ENCODE results near the gene BHLHE23.

The BHLHE23 gene

DNA sequence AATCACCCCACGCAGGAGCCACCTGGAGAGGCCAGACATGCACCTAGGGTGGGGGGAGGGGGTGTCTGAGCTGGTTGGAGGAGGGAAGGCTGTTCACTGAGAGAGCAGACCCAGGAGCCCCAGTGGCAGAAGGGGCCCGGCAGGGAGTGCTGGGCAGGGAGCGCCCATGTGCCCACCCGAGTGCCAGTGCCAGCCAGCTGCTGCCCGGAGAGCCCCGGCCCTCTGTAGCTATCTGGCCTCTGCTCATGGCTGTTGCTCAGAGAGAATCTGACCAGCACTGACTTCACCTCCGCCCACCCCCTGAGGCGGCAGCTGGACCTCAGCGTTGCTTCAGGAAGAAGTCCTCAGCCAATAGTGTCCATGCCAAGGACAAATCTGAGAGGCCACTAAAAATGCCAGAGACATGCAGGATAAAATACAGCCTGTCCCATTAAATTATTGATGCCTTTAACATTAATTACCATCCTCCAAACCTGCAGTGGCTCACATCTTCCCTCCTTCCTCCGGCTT lies 31.5 kb downstream of the BHLHE23 start:
- Mint-ChIP-seq H3K27me3 (peaks cover 59% of the 10 kb centered on the region), H3K4me3 (no peak overlapping the region), H3K4me1 (peaks cover 26% of the 10 kb centered on the region), H3K9me3 (no peaks in the 10 kb centered on the region), H3K36me3 (ENCODE audit: insufficient read depth) (peaks cover 4% of the 10 kb centered on the region), H3K27ac (ENCODE audit: low read depth) (no peak overlapping the region)
- ATAC-seq (replicated peaks; ENCODE audit: extremely low read depth, poor library complexity, severe bottlenecking) (no peak), DNase-seq (ENCODE audit: low spot score in 2 of 2) (no peak)

DNA sequence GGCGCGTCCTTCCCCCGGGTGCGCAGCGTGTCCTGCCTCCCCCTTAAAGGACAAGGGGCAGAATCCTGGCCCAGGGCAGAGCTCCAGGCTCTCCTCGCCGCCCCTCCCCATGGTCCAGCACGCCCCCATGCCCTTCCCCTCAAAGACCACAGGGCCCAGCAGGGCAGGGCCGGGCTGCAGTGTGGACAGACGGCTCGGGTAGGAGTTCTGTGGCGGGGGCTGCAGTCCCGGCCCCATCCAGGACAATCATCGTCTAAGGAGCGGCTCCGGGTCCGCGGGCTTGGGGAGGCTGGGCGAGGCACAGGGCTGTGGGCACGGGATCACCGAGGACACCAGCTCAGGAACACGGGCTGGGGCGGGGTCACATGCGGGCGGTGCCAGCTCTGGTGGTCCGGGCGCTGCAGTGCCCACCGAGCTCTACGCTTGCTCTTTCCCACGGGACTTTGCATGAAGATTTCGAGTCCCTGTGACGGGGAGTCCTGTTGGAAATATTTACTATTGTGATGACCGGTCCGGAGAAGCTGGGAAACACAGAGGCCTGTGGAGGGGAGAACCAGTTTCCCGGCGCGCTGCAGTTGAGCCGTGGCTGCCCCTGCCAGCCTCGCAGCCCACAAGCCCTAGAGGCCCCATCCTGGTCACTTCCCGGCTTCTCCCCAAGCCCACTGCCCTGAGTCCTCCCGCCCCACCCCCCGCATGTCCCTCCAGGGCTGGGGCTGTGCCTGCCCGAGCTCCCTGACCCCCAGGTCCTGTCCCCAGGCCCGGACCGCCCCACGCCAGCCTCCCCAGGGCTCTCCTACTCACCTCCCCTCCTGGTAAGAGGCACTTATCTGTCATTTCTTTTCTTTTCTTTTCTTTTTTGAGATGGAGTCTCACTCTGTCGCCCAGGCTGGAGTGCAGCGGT lies 33.7 kb downstream of the BHLHE23 start:
- DNase-seq (ENCODE audit: low spot score in 2 of 2) (no peak), ATAC-seq (replicated peaks; ENCODE audit: extremely low read depth, poor library complexity, severe bottlenecking) (no peak)
- no peaks in the 10 kb centered on the region for H3K9me3 Mint-ChIP-seq
- H3K27ac Mint-ChIP-seq (ENCODE audit: low read depth), result peak overlapping the region; percentile 0
- H3K36me3 Mint-ChIP-seq (ENCODE audit: insufficient read depth), result peaks cover 7% of the 10 kb centered on the region
- H3K27me3 Mint-ChIP-seq, result peaks cover 37% of the 10 kb centered on the region
- peak overlapping the region; percentile 65 for H3K4me3 Mint-ChIP-seq
- H3K4me1 Mint-ChIP-seq, result peaks cover 20% of the 10 kb centered on the region

DNA sequence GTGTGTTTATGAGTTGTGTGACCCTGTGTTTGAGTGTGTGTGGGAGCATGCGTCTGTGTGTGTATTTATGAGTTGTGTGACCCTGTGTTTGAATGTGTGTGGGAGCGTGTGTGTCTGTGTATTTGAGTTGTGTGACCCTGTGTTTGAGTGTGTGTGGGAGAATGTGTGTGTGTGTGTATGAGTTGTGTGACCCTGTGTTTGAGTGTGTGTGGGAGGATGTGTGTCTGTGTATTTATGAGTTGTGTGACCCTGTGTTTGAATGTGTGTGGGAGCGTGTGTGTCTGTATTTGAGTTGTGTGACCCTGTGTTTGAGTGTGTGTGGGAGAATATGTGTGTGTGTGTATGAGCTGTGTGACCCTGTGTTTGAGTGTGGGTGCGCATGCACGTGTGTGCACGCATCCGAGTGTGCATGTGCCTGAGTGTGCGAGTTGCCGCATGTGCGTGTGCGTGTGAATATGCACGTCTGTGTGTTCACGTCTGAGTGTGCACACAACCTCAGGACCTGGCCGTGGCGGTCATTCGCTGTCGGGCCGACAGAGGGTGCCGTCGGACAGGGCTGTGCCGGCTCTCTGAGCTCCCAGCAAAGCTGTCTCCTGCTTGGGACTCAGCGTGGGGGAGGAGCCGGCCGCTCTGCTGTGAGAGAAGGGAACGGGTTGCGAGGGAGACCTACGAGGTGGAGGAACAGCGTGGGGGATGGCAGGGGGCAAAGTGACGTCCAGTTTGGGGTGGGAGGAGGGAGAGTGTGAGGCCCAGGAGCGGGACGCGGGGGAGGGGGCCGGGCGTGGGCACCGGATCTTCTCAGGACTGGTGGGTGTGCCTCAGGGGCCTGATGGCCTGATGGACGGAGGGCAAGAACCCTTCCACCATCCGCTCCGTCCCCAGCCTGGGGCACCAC lies 34.6 kb downstream of the BHLHE23 start:
- peaks cover 36% of the 10 kb centered on the region for H3K27me3 Mint-ChIP-seq
- H3K27ac Mint-ChIP-seq (ENCODE audit: low read depth), result peak overlapping the region; percentile 0
- ATAC-seq (replicated peaks; ENCODE audit: extremely low read depth, poor library complexity, severe bottlenecking), result peak; percentile 90

DNA sequence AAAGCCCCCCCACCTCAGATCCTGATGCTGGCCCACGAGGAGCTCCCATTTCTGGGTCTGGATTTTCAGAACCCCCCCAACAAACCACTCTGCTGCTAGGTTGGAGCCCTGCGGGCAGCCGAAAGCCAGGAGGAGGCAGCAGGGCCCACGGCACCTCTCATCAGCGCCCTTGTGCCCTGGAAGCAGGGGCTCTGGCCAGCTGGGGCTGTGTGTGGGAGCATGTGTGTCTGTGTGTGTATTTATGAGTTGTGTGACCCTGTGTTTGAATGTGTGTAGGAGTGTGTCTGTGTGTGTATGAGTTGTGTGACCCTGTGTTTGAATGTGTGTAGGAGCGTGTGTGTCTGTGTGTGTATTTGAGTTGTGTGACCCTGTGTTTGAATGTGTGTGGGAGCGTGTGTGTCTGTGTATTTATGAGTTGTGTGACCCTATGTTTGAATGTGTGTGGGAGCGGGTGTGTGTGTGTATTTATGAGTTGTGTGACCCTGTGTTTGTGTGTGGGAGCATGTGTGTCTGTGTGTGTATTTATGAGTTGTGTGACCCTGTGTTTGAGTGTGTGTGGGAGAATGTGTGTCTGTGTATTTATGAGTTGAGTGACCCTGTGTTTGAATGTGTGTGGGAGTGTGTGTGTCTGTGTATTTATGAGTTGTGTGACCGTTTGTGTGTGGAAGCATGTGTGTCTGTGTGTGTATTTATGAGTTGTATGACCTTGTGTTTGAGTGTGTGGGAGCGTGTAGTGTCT lies 35.4 kb downstream of the BHLHE23 start:
- Mint-ChIP-seq H3K27me3 (peaks cover 36% of the 10 kb centered on the region), H3K4me1 (peaks cover 14% of the 10 kb centered on the region), H3K9me3 (no peaks in the 10 kb centered on the region), H3K36me3 (ENCODE audit: insufficient read depth) (peaks cover 3% of the 10 kb centered on the region), H3K4me3 (peak overlapping the region; percentile 65), H3K27ac (ENCODE audit: low read depth) (peak overlapping the region; percentile 0)
- no peak for ATAC-seq (replicated peaks; ENCODE audit: extremely low read depth, poor library complexity, severe bottlenecking)
- no peak for DNase-seq (ENCODE audit: low spot score in 2 of 2)

More for the DNA sequence above, 34.6 kb downstream of the BHLHE23 start:
- no peaks in the 10 kb centered on the region for H3K9me3 Mint-ChIP-seq
- H3K4me1 Mint-ChIP-seq, result peaks cover 14% of the 10 kb centered on the region
- DNase-seq (ENCODE audit: low spot score in 2 of 2), result peak; percentile 77 to 81
- peak overlapping the region; percentile 65 for H3K4me3 Mint-ChIP-seq
- peaks cover 3% of the 10 kb centered on the region for H3K36me3 Mint-ChIP-seq (ENCODE audit: insufficient read depth)

DNA sequence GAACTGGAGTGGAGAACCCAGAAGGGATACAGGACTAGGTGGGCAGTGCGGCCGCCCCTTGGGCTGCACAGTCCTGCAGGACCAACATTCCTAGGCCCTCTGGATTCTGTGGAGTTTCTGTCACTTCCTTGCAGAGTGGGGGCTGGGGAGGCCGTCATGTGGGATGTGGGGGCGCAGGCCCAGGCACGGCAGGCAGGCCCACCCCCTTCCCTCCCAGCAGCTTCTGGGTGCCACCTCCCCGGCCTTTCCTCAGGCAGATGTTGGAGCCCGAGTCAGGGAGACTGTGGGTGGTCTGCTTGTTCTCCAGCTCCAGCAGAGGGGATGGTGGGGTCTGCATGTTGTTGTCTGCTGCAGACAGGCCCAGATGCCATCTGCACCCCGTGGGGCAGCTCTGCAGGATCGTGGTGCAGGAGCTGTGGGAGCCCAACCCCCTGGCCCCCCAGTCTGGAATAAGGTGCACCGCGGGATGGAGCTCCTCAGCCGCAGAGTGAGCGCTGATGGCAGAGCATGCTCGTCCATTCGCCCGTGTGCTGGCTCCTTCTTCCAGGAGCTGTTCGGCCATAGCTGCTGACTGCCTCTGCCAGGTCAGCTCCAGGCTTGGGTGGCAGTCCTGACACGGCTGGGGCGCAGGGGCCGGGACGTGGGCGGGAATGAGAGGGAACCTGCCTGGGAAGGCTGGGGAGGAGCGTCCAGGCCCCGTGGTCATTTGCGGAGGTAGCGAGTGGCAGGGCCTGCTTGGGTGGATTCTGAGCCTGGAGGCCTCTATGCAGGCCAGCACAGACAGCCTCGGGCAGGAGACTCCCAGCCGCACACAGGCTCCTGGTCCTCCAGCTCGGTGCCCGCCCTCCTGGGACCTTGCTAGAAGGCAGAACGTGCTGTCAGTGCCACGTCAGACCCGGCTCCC lies 36.2 kb downstream of the BHLHE23 start:
- H3K9me3 Mint-ChIP-seq, result no peaks in the 10 kb centered on the region
- H3K27me3 Mint-ChIP-seq, result peaks cover 36% of the 10 kb centered on the region
- no peak overlapping the region for H3K27ac Mint-ChIP-seq (ENCODE audit: low read depth)
- DNase-seq (ENCODE audit: low spot score in 2 of 2) (no peak), ATAC-seq (replicated peaks; ENCODE audit: extremely low read depth, poor library complexity, severe bottlenecking) (no peak)
- H3K4me1 Mint-ChIP-seq, result peaks cover 14% of the 10 kb centered on the region
- H3K4me3 Mint-ChIP-seq, result no peak overlapping the region
- peaks cover 3% of the 10 kb centered on the region for H3K36me3 Mint-ChIP-seq (ENCODE audit: insufficient read depth)

DNA sequence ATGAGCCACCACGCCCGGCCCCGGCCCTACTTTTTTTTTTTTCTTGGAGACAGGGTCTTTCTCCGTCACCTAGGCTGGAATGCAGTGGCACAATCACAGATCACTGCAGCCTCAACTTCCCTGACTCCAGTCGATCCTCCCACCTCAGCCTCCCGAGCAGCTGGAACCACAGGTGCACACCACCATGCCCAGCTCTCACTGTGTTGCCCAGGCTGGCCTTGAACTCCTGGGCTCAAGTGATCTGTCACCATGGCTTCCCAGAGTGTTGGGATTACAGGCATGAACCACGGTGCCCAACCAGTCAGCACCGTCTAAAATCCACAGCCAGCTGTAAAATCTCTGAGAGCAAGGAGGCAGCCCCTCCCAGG lies 36.8 kb downstream of the BHLHE23 start:
- Mint-ChIP-seq H3K4me1 (peaks cover 14% of the 10 kb centered on the region), H3K4me3 (no peak overlapping the region), H3K9me3 (no peaks in the 10 kb centered on the region), H3K27me3 (peaks cover 35% of the 10 kb centered on the region), H3K27ac (ENCODE audit: low read depth) (no peak overlapping the region), H3K36me3 (ENCODE audit: insufficient read depth) (peaks cover 3% of the 10 kb centered on the region)
- ATAC-seq (replicated peaks; ENCODE audit: extremely low read depth, poor library complexity, severe bottlenecking) (no peak), DNase-seq (ENCODE audit: low spot score in 2 of 2) (no peak)

DNA sequence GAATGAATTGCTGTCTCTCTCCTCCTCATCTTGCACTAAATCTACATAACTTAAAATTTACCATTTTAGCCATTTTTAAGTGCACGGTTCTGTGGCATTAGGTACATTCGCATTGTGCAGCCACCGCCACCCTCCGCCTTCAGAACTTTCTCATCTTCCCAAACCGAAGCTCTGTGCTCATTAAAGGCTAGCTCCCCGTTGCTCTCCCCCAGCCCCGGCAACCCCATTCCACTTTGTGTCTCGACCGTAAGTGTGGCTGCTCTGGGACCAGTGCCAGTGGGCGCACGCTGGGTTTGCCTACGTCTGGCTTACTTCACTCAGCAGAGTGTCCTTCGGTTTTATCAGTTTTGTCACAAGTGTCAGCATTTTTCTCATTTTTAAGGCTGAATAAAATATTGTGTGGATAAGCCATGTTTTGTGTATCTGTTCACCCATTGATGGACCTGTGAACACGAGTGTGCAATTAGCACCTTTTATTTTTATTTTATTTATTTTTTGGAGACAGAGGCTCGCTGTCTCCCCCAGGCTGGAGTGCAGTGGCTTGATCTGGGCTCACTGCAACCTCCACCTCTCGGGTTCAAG lies 37.5 kb downstream of the BHLHE23 start:
- H3K36me3 Mint-ChIP-seq (ENCODE audit: insufficient read depth), result peaks cover 3% of the 10 kb centered on the region
- peaks cover 28% of the 10 kb centered on the region for H3K27me3 Mint-ChIP-seq
- H3K9me3 Mint-ChIP-seq, result no peaks in the 10 kb centered on the region
- DNase-seq (ENCODE audit: low spot score in 2 of 2) (no peak), ATAC-seq (replicated peaks; ENCODE audit: extremely low read depth, poor library complexity, severe bottlenecking) (no peak)
- no peak overlapping the region for H3K27ac Mint-ChIP-seq (ENCODE audit: low read depth)
- H3K4me1 Mint-ChIP-seq, result peaks cover 14% of the 10 kb centered on the region
- no peak overlapping the region for H3K4me3 Mint-ChIP-seq

DNA sequence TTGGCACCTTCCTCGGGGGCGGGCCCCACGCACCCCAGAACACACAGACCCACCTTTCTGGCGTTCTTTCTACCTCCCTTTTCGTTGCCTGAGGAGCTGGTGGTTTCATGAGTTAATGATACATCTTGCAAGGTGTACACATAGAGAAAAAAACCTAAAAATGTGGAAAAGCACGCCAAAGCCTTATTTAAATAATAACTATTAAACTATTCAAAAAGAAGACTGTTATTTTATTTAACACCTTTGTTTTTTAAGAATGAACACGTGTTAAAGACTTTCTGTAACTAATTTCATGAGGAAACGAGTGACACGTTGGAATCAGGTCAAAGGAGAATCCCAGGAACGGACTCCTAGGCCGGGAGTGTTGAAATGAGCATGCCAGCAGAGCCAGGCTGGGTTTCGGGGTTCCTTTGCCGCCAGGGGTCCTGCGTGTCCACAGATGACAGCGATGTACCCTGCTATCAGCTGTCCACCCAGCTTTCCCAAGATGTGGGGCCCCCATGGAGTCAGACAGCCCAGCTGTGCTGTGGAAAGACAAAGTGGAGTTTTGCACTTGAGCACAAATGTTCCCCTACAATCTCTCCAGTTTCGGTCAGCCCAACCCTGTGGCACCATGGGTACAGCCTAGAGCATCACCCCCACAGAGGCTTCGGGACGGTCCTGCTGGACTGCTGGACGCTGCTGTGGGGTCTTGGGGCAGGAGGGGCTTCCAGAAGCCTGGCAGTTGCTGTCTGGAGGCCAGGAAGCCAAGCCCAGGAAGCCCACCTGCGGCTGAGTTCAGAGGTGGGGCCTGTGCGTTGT lies 38.2 kb downstream of the BHLHE23 start:
- H3K4me3 Mint-ChIP-seq, result no peak overlapping the region
- DNase-seq (ENCODE audit: low spot score in 2 of 2) (no peak), ATAC-seq (replicated peaks; ENCODE audit: extremely low read depth, poor library complexity, severe bottlenecking) (no peak)
- H3K9me3 Mint-ChIP-seq, result no peaks in the 10 kb centered on the region
- H3K36me3 Mint-ChIP-seq (ENCODE audit: insufficient read depth), result peaks cover 6% of the 10 kb centered on the region
- peaks cover 14% of the 10 kb centered on the region for H3K4me1 Mint-ChIP-seq
- no peak overlapping the region for H3K27ac Mint-ChIP-seq (ENCODE audit: low read depth)
- peaks cover 21% of the 10 kb centered on the region for H3K27me3 Mint-ChIP-seq

DNA sequence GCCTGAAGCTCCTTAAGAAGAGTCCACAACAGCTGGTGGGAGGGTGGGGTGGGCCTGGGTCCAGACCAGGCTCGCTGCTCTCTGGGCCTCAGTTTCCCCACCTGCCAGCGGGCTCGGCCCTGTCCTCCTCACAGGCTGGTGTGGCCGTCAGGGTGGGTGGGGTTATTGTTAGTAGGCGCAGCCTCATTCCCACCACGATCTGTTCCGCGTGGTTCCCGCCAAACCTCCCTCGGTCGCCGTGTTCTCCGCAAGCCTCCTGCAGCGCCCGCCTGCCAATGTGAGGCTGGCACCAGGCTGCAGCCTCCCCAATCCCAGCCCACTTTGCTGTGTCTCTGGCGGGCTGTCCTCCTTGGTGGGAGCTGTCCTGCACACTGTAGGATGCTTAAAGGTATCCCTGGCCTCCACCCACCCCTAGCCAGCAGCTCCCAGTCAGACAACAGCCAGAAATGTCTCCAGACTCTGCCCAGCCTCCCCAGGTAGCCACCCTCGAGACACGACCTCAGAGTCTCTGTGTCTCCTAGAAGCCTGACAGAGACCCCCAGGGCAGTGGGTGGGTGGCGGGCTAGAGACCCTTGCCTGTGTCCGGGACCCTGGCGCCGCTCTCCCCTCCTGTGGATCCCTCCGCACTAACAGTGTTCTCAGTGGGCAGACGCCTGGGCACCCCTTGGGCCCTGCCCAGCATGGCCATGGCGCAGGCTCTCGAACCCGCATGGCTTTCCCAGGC lies 39.0 kb downstream of the BHLHE23 start:
- Mint-ChIP-seq H3K4me1 (peaks cover 14% of the 10 kb centered on the region), H3K27me3 (peaks cover 20% of the 10 kb centered on the region), H3K36me3 (ENCODE audit: insufficient read depth) (peaks cover 6% of the 10 kb centered on the region), H3K4me3 (no peak overlapping the region), H3K27ac (ENCODE audit: low read depth) (no peak overlapping the region), H3K9me3 (no peaks in the 10 kb centered on the region)
- ATAC-seq (replicated peaks; ENCODE audit: extremely low read depth, poor library complexity, severe bottlenecking), result no peak
- DNase-seq (ENCODE audit: low spot score in 2 of 2), result no peak

DNA sequence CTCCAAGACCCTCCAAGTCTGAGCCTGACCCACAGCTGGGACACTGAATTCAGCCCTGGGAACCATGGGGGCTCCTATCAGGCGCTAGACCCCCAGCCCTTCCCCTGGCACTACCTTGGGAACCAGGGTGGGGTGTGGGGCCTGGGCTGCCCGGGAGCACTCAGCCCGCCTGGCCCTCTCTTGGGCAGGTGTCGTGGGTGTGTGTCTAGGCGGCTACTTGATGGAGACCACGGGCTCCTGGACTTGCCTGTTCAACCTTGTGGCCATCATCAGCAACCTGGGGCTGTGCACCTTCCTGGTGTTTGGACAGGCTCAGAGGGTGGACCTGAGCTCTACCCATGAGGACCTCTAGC lies 39.6 kb downstream of the BHLHE23 start:
- no peak overlapping the region for H3K27ac Mint-ChIP-seq (ENCODE audit: low read depth)
- no peaks in the 10 kb centered on the region for H3K9me3 Mint-ChIP-seq
- H3K4me1 Mint-ChIP-seq, result peaks cover 9% of the 10 kb centered on the region

More for the DNA sequence above, 39.6 kb downstream of the BHLHE23 start:
- DNase-seq (ENCODE audit: low spot score in 2 of 2), result no peak
- H3K36me3 Mint-ChIP-seq (ENCODE audit: insufficient read depth), result peaks cover 6% of the 10 kb centered on the region
- H3K4me3 Mint-ChIP-seq, result no peak overlapping the region
- peaks cover 13% of the 10 kb centered on the region for H3K27me3 Mint-ChIP-seq
- ATAC-seq (replicated peaks; ENCODE audit: extremely low read depth, poor library complexity, severe bottlenecking), result no peak

All from central memory CD8-positive, alpha-beta T cell (primary cell).